22Rv1 (cell line): ENCODE results near the gene NALCN.

Experiments used
- ZFX ChIP-seq: fragments of 450-650 bp; IDR thresholded peaks from 2 replicates; pipeline ENCODE4 v1.6.1; 2017; ENCODE audit warnings: antibody characterized with exemption, borderline replicate concordance
- TF ChIP-seq, protein P1 (sequence below): fragments of 450-650 bp; IDR thresholded peaks from 2 replicates; pipeline ENCODE4 v1.5.1; 2017; ENCODE audit warnings: mild to moderate bottlenecking

DNA sequence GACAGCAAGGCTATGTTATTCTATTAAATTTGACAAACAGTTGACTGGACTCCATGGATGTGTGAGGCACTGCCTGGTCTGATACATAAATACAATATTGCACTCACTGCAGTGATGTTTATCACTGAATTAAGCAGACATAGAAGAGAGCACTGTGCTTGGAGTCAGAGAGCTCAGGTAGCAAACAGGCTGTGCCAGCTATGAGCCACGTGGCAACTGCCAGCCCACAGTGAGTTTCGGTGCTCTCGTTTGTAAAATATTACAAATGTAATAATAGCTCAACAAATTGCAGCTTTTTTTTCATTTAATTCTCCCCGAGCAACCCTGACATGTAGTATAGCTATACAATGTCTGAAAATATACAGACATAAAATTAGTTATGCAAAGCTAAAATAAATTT, 237.3 kb downstream of the NALCN start:
- TF ChIP-seq, protein P1, sequence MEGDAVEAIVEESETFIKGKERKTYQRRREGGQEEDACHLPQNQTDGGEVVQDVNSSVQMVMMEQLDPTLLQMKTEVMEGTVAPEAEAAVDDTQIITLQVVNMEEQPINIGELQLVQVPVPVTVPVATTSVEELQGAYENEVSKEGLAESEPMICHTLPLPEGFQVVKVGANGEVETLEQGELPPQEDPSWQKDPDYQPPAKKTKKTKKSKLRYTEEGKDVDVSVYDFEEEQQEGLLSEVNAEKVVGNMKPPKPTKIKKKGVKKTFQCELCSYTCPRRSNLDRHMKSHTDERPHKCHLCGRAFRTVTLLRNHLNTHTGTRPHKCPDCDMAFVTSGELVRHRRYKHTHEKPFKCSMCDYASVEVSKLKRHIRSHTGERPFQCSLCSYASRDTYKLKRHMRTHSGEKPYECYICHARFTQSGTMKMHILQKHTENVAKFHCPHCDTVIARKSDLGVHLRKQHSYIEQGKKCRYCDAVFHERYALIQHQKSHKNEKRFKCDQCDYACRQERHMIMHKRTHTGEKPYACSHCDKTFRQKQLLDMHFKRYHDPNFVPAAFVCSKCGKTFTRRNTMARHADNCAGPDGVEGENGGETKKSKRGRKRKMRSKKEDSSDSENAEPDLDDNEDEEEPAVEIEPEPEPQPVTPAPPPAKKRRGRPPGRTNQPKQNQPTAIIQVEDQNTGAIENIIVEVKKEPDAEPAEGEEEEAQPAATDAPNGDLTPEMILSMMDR, result no peak
- TF ChIP-seq ZFX, result no peak
